Measurements from ENCODE around the gene CERK.
"Not testable (repeated sequence)": the region's sequence is repeated elsewhere in the genome, so short reads cannot be mapped to it uniquely, and the experiment has no call there.

CERK gene

DNA sequence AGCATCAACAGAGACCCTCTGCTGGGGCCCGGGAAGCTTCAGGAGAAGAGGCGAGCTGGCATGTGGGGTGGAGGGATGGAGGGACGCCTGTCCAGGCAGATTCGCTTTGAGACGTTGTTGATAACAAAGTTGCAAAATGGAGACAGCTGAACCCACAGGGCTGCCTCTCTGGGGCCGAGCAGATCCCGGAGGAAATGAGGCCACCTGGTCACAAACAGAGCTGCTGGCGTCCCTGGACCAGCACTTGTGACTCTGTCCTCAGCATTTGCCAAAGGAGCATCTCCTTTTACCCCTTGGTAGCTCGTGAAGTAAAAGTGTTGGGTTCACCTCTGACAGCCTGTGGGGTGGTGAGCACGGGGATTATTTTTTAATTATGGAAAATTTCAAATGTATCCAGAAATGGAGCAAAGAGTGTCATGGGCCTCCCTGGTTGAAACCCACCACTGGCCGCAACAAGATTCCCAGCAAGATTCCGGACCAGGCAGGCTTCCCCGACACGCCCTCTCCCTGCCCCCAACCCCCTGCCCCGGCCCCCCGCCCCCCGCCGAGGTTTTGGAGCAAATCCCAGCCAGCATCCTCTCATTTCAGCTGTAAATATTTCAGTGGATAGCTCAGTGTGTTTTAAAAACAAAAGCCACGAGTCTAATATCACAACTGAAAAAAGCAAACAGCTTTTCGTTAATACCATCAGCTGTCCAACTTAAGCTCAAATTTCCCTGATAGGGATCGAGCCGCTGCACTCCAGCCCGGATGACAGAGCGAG lies 97.6 kb downstream of the CERK start:
- DNase-seq = no peak

DNA sequence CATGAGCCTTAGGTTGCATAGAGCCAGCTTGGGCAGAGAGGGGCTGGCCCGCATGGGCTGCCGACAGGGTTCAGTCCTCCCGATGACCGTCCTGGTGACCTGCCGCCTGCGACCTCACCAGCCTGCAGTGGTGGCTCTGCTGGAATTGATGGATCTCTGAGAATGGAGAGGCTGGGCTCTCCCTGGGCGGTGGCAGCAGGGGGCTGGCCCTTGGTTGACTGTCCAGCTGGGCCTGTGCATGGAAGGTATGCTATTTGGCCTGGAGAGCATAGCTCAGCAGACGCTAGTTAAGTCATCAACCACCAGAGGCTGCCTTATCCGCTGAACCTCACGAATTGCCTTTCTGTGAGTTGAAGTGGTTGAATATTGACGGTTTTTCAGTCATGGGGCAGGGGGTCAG lies 98.2 kb downstream of the CERK start:
- DNase-seq = no peak

DNA sequence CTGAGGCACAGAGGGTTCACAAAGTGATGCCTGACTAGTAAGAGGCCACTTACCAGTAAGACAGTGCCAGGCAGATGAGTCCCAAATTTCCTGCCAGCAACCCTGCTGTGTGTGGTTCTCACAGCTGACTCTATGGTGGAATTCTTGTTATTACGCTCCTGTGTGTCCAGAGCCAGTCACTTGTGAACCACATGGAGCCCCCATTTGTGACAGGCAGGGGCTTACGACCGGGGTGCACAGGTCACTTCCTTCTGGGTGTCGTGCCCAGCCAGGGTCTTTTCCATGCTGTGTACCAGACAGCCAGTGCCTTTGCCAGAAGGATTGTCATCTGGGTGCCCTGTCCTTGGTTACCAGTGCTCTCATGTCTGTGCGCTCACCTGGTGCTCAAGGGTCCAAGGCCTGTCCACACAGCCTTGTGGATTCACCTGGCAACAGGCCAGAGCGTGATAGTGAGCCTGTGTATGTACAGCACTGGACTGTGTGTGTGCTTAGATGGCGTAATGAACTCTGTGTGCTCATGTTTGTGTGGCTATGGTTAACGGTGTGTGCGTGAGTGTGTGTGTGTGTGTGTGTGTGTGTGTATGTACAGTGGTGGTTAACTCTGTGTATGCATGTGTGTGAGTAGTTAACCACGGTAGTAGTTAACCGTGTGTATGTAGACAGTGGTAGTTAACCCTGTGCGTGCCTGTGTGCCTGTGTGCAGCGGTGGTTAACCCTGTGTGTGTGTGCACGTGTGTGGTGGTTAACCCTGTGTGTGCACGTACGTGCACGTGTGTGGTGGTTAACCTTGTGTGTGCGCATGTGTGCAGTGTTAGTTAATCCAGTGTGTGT lies 99.2 kb downstream of the CERK start:
- DNase-seq = no peak

DNA sequence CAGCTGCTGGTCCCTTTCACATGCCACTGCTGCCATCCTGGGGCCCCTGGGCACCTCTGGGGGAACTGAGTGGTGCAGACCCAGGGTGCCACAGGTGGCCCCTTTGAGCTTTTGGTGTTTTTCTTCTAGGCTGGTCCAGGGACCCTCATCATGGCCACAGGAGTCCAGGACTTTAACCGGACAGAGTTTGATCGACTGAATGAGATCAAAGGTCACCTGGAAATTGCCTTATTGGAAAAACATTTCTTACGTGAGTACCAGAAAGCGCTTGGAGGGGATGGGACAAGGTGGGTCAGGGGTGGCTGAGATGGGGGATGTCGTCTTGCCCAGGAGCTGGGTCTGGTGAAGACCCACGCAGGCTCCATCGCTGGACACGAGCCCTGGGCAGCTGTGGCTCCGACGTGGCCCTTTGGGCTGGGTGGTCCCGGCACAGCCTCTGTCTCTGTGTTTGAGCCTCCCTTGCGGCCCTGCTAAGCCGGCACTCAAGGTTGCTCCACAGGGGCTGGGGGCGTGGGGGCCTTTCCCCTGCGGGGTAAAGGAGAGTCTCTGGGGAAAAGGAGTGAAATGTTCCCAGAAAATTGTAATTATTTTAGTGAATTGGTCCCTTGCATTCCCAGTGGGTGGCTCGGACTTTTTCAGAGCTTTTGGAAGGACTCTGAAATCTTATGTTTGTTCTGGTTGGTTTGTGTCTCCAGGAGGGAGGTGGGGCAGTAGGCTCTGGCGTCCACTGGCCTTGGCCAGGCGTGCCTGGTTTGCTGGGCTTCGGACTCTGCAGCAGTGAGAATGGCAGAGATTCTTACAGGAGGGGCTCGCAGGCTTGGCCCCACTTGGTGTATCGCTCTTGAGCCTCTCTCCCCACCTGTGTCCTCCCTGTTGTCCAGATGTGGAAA lies 100.1 kb downstream of the CERK start:
- no peak for DNase-seq

DNA sequence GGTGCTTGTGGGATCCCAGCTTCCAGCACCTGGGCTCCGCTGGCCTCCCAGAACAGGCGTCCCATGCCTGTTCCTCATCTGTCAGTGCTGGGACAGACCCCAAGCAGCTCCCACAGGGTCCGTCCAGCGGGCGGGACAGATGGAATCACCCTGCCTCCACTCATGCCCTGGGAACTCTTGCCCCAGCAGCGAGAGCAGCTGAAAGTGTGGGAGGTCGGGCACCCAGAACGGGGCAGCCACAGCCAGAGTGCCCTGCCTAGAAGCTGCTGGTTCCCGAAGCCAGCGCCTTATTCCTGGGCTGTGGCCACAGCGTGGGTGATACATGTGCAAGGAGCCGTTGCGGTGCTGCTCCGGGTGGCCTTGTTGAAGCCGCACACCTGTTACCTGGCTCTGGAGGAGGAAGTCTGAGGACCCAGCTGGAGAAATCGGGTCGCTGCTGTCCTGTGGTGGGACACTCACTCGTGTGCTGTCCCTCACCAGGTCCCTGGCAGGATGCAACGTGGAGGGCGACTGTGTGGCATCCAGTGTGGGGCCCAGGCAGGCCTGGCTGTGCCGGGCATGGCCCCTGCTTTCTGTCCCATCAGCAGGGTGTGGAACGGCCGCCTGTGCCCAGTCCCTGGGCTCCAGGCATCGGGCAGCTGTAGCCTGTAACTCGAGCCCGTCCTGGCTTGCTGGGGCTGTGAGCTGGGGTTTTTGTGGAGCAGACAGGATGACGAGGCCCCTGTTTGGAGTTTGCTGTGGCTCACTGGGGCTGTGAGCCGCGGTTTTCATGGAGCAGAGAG lies 101.6 kb downstream of the CERK start:
- no peak for DNase-seq

DNA sequence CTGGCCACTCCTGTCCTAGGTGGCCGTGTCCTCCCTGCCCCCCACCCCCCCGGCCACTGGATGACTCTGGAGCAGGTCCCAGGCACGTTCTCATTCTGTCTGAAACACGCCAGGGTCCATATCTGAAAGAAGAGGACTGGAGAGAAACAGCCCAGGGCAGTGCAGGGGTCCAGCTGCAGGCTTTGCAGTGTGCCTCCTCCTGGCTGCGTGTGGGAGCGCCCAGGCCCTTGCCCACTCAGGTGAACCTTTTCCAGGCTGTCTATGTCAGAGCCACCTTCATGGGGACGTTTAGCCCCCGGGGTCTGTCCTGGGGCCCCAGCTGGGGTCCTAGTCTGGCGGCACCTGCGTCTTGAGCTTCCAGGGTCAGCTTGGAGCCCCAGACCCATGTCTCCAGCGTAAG lies 102.3 kb downstream of the CERK start:
- DNase-seq = no peak

DNA sequence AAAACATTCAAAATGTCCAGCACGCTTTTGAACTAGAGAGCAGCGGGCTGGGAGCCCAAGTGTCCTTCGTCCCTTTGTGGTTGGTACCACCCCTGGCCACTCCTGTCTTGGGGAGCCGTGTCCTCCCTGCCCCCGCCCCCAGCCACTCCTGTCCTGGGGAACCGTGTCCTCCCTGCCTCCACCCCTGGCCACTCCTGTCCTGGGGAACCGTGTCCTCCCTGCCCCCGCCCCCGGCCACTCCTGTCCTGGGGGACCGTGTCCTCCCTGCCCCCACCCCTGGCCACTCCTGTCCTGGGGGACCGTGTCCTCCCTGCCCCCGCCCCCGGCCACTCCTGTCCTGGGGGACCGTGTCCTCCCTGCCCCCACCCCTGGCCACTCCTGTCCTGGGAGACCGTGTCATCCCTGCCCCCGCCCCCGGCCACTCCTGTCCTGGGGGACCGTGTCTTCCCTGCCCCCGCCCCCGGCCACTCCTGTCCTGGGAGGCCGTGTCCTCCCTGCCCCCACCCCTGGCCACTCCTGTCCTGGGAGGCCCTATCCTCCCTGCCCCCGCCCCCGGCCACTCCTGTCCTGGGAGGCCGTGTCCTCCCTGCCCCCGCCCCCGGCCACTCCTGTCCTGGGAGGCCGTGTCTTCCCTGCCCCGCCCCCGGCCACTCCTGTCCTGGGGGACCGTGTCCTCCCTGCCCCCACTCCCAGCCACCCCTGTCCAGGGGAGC lies 102.9 kb downstream of the CERK start:
- not testable (repeated sequence) for DNase-seq
